Mammary epithelial cell (primary cell): ENCODE data around the gene GGACT.

Experiments used
- CTCF ChIP-seq, 2 donors: IDR thresholded peaks in 1 of 2; conservative IDR thresholded peaks in 1 of 2; 2 replicates each; pipeline ENCODE4 v1.5.1; 2011 to 2012; ENCODE audit warnings: inconsistent platforms in 2 of 2, low read length in 2 of 2, mild to moderate bottlenecking in 2 of 2, control low read depth in 1 of 2, low read depth in 1 of 2; ENCODE audit not compliant: insufficient read depth in 1 of 2; ENCODE audit errors: extremely low read depth in 1 of 2
- EZH2 ChIP-seq: IDR thresholded peaks from 2 replicates; pipeline ENCODE4 v1.6.1; 2012; ENCODE audit warnings: low read length, inconsistent platforms, borderline replicate concordance

GRCh38 chr13:100543872-100544602, 44.6 kb downstream of the GGACT start:
- TF ChIP-seq CTCF (conservative IDR thresholded peaks at IDR 0.05 in 1 of 2, IDR thresholded peaks at IDR 0.05 in 1 of 2; ENCODE audit: extremely low read depth in 1 of 2, insufficient read depth in 1 of 2, low read depth in 1 of 2, low read length in 2 of 2) (no peak), EZH2 (no peak)
